NCI-H187 treated with DMSO at 0.1 percent for 48 hours (cell line): ENCODE measurements around the gene PIAS1.
"Not testable (repeated sequence)": the region's sequence is repeated elsewhere in the genome, so short reads cannot be mapped to it uniquely, and the experiment has no call there.

Experiments
- DNase-seq: peaks from one replicate; lab custom pipeline; 2025; lab: John Stamatoyannopoulos, UW

PIAS1 gene

GRCh38 chr15:68053701-68054627 lies at the start of gene PIAS1:
Gene PIAS1 (plus strand): TSS chr15:68054315. CDS start chr15:68054327, 12 bp downstream.
- peak; percentile 50 for DNase-seq

- DNase-seq = not testable (repeated sequence)
Observed at GRCh38 chr15:68007642-68008041, 46.5 kb upstream of the PIAS1 start.

DNA sequence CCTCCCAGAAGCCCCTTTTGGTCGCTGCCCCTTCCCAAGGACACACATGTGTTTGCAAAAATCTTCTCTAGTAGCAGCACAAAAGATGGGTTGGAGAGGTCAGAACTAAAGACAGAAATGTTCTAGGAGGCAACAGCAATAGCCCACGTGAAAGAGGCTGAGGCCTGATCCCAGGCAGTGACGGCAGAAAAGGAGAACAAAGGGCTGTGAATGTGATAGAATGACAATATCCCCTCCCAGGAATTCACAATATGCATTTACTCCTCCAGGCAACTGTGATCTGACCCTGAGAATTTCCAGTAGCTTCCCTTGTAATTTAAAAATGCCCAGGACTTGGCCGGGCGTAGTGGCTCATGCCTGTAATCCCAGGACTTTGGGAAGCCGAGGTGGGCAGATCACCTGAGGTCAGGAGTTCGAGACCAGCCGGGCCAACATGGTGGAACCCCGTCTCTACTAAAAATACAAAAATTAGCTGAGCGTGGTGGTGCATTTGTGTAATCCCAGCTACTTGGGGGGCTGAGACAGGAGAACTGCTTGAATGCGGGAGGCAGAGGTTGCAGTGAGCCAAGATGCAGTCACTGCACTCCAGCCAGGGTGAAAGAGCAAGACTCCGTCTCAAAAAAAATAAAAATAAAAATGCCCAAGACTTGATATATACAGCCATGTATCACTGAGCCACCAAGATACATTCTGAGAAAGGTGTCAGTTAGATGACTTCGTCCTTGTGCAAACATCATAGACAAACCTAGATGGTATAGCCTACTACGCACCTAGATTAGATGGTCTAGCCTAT lies 43.6 kb upstream of the PIAS1 start:
- no peak for DNase-seq

DNA sequence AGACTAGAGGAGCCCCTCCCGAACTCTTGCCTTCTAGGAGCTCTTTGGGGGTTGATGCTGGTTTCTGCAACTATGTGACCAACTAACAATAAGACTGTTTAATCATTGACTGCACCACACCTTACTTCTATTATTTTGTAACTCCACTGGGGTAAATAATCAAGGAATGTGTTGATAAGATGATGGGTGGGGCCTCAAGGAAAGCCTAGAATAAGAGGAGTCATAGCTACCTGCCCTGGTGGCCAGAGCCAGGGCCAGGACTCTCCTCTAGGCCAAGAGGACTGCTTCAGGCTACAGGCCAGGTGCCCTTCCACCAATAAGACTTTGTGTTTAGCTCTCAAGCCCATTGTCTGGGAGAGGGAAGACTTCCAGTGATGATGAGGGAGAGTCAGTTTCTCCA lies 41.2 kb upstream of the PIAS1 start:
- no peak for DNase-seq

- DNase-seq = no peak
Observed at GRCh38 chr15:68014219-68014618, 39.9 kb upstream of the PIAS1 start.

DNA sequence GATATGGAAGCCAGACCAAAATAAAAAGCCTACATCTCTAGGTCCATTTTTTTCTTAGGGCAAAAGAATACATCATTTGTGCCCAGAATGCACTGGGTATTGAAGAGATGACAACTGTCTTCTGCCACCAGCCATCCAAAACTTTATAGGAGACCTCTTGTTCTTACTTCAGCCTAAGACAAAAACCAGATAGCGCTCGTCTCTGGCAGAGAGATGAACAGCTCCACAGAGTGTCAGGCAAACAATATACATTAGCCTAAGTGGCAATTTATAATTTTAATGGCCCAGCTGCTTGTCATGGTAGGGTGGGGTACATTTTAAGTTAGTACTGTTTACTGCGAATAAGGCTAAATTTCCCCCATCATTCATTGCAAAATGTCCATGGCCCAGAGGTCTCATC lies 38.9 kb upstream of the PIAS1 start:
- DNase-seq = no peak

DNA sequence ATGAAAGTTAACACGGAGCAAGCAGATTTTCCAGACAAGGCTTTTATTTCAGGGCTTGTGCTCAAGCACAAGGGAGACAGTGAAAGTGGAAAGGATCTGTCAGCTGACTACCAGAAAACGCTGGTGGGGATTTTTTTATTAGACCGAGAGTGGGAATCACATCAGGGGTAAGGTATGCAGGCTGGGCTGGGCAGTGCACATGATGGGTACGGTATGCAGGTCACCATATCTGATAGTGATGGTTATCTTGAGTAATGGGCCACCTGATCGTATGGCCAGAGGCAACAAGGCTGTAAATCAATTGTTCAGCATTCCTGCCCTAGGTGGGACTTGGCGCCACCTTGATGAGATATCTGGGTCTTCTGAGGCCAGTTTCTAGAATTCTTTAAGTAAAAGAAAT lies 36.9 kb upstream of the PIAS1 start:
- no peak for DNase-seq

DNA sequence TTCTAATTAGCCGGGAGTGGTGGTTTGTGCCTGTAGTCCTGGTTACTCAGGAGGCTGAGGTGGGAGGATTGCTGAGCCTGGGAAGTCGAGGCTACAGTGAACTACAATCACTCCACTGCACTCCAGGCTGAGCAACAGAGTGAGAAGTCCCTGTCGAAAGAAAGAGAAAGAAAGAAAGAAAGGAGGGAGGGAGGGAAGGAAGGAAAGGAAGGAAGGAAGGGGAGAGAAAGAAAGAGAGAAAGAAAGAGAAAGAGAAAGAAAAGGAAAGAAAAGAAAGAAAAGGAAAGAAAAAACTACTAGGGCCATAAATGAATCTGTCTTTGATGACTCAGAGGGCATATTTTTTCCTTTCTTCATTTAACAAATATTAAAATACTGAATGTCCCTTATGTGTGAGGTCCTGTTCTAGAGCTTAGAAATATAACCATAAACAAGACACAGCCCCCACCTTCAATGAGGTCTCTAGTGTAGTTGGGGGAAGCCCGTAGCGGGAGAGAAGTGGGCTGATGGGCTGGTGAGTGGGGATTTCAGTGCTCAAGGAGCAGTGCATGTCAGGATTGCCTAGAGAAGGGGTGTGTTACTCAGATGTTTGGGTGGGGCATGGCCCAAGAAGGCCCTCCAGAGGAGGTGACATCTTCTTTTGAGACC lies 35.2 kb upstream of the PIAS1 start:
- DNase-seq = no peak

- no peak for DNase-seq
Observed at GRCh38 chr15:68019814-68020525, 34.1 kb upstream of the PIAS1 start.

GRCh38 chr15:68020685-68021084 lies 33.4 kb upstream of the PIAS1 start:
- no peak for DNase-seq

DNA sequence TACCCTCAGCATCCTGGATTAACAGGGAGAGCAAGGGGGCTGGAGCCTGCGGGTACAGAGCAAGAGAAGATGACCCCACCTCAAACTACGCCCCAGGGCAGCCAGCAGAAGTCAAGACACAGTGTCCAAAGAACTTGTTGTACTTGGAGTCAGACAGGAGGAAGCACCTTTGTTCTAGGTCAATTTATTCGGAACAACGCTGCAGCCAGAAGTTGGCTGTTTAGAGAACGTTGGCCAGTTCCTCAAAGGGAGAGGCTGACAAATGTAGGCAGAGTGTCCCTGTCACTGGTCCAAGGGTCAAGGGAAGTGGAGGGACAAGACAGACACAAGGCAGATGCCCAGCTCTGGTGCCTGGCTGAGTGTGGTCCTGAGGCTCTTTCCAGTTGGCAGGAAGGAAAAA lies 32.1 kb upstream of the PIAS1 start:
- no peak for DNase-seq

GRCh38 chr15:68023307-68024101 lies 30.6 kb upstream of the PIAS1 start:
- no peak for DNase-seq

GRCh38 chr15:68025835-68026424 lies 28.2 kb upstream of the PIAS1 start:
- DNase-seq = no peak

DNA sequence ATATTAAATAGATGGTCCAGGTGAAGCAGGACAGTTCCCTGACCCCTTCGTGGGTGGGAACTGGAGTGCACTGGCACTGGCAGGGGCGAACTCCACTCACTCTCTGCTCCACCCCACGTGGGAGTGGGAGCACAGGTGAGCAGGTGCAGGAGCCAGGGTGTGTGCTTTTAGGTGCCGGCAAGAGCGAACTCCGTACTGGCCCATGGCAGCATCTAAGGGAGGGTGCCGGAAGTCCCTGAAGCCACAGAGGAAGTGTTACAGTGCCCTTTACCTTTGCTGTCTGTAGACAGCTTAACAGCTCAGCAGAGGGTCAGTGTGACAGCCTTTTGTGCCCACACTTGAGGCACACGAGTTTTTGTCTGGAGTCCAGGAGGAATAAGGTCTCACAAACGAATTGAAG lies 26.7 kb upstream of the PIAS1 start:
- no peak for DNase-seq

DNA sequence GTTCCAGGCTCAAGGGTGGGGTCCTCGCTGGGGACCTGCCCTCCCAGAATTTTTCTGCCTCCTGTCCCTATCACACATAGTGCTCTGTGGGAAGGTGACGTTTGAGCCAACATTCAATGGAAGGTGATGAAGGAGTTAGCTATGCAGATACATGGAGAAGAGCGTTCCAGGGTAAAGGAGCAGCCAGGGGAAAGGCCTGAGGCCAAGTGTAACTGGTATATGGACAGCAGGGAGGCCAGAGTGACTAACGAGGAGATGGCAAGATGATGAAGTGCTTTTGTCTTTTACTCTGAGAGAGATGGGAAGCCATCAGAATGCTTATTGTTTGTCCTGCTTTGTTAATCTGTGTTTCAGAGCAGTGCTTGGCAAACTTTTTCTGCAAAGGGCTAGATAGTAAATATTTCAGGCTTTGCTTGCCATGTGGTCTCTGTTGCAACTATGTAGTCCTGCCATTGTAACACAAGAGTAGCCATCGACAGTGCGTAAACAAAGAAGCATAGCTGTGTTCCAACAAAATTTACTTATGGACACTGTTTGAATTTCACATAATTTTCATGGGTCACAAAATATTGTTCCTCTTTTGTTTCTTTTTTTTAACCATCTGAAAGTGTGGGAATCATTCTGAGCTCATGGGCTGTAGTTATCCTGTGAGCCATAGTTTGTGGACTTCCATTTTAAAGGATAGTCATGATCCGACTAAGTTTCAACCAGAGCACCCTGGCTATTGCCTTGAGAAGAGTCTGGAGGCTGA lies 25.8 kb upstream of the PIAS1 start:
- DNase-seq = no peak

DNA sequence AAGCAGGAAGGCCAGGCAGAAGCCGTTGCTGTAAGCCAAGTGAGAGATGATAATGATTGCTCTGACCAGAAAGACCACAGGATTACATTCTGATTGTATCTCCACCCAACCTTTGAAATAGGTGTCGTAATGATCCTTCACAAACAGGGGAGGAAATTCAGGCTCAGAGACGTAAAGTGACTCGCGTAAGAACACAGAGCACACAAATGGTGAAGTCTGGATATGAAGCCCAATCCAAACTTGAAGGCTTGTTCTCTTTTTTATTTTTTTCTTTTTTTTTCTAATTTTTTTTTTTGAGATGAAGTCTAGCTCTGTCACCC lies 25.3 kb upstream of the PIAS1 start:
- DNase-seq = no peak

- no peak for DNase-seq
Observed at GRCh38 chr15:68029959-68030358, 24.2 kb upstream of the PIAS1 start.

GRCh38 chr15:68031404-68031803 lies 22.7 kb upstream of the PIAS1 start:
- DNase-seq = no peak

DNA sequence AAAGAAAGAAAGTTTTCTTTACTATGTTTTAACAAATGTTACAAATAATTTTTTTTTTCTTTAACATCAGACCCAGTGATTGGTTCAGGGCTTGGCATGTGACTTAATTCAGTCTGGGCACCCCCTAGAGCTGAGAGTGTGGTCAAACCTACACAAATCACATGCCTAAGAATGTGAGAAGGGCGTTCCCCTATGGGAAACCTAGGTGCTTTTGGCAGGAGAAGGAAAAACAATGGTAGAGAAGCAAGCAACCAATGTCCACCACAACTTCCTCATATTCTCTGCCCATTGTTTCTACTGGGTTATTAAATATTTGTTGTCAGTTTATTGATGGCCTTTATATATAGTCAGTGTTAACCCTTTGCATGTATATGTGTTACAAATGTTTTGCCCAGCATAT lies 21.4 kb upstream of the PIAS1 start:
- no peak for DNase-seq

GRCh38 chr15:68034081-68034480 lies 20.0 kb upstream of the PIAS1 start:
- no peak for DNase-seq
